Gastrocnemius medialis (tissue), 4 donors: ENCODE data around the gene ADORA1.

Experiments used
- CTCF ChIP-seq, 5 experiments: fragments of 450-650 bp in 3 of 5; fragments of 200-600 bp in 2 of 5; sonication (generic) in 2 of 5; IDR thresholded peaks in 4 of 5; conservative IDR thresholded peaks in 1 of 5; 1 replicate in 4 of 5; 2 replicates in 1 of 5; pipeline ENCODE4 v1.5.1; 2016 to 2019; ENCODE audit warnings: antibody characterized with exemption in 5 of 5, mild to moderate bottlenecking in 3 of 5, moderate library complexity in 3 of 5
- POLR2A ChIP-seq, 2 donors: fragments of 450-650 bp; IDR thresholded peaks; one replicate each; pipeline ENCODE4 v1.6.1; 2017; ENCODE audit warnings: antibody characterized with exemption in 2 of 2, mild to moderate bottlenecking in 2 of 2, moderate library complexity in 2 of 2

GRCh38 chr1:203211812-203212211, 84.3 kb downstream of the ADORA1 start:
- TF ChIP-seq CTCF (IDR thresholded peaks at IDR 0.05 in 4 of 5, conservative IDR thresholded peaks at IDR 0.05 in 1 of 5) = no peak
- TF ChIP-seq POLR2A (IDR thresholded peaks at IDR 0.05) = no peak
